HUES6 (cell line): ENCODE measurements around the gene IGFBP6.
A peak's percentile ranks its signal among the peaks of the same experiment; 100 is the strongest.

Experiments used
- H3K27ac ChIP-seq: 2 replicates; pipeline ENCODE4 v1.7.0; 2013; ENCODE audit warnings: low read depth, mild to moderate bottlenecking, low read length, inconsistent platforms
- H3K27me3 ChIP-seq: 2 replicates; pipeline ENCODE4 v1.6.1; 2013; ENCODE audit warnings: low read length; ENCODE audit not compliant: control insufficient read depth, insufficient read depth
- H3K36me3 ChIP-seq: 2 replicates; pipeline ENCODE4 v1.6.1; 2013; ENCODE audit warnings: low read length; ENCODE audit not compliant: control insufficient read depth, insufficient read depth
- H3K4me1 ChIP-seq: 2 replicates; pipeline ENCODE4 v1.6.1; 2013; ENCODE audit warnings: low read length; ENCODE audit not compliant: control insufficient read depth, insufficient read depth
- H3K4me3 ChIP-seq: 2 replicates; pipeline ENCODE4 v1.5.1; 2013; ENCODE audit warnings: low read depth, low read length
- H3K9ac ChIP-seq: one replicate; pipeline ENCODE4 v1.6.1; 2013; ENCODE audit warnings: mild to moderate bottlenecking, low read length
- H3K9me3 ChIP-seq: 2 replicates; pipeline ENCODE4 v1.6.1; 2013; ENCODE audit warnings: low read depth, low read length; ENCODE audit not compliant: control insufficient read depth, insufficient read depth

The IGFBP6 gene, protein sequence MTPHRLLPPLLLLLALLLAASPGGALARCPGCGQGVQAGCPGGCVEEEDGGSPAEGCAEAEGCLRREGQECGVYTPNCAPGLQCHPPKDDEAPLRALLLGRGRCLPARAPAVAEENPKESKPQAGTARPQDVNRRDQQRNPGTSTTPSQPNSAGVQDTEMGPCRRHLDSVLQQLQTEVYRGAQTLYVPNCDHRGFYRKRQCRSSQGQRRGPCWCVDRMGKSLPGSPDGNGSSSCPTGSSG

DNA sequence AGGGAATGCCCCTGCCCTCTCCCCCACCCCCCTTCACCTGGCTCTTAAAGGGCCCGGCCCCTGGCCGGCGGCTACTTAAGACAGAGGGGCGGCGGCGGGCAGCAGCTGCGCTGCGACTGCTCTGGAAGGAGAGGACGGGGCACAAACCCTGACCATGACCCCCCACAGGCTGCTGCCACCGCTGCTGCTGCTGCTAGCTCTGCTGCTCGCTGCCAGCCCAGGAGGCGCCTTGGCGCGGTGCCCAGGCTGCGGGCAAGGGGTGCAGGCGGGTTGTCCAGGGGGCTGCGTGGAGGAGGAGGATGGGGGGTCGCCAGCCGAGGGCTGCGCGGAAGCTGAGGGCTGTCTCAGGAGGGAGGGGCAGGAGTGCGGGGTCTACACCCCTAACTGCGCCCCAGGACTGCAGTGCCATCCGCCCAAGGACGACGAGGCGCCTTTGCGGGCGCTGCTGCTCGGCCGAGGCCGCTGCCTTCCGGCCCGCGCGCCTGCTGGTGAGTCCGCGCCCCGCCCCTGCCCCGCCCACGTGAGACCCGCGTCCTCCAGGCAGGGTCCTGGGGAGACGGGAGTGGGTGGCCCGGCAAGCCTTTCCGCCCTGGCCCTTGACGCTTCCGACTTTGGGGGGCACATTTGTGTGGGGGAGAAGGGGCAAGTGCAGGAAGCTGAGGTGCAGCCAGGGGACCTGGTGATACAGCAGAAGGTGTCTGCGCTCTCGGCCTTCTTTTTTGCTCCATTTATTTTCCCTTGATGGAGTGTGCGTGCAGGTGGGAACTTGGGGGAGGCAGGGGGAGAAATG lies at the start of gene IGFBP6:
TSS of gene IGFBP6 (plus strand) at position 104 of the 790 bp plus-strand sequence. CDS start at position 155, 51 bp downstream.
- Histone ChIP-seq H3K4me1 (peaks cover 20% of the 10 kb centered on the region), H3K4me3 (peak within 1 kb of the TSS; percentile 95), H3K27me3 (peaks cover 35% of the 10 kb centered on the region), H3K9ac (peak within 1 kb of the TSS; percentile 43), H3K27ac (no peak within 1 kb of the TSS), H3K36me3 (no peaks in the 10 kb centered on the region), H3K9me3 (no peaks in the 10 kb centered on the region)

DNA sequence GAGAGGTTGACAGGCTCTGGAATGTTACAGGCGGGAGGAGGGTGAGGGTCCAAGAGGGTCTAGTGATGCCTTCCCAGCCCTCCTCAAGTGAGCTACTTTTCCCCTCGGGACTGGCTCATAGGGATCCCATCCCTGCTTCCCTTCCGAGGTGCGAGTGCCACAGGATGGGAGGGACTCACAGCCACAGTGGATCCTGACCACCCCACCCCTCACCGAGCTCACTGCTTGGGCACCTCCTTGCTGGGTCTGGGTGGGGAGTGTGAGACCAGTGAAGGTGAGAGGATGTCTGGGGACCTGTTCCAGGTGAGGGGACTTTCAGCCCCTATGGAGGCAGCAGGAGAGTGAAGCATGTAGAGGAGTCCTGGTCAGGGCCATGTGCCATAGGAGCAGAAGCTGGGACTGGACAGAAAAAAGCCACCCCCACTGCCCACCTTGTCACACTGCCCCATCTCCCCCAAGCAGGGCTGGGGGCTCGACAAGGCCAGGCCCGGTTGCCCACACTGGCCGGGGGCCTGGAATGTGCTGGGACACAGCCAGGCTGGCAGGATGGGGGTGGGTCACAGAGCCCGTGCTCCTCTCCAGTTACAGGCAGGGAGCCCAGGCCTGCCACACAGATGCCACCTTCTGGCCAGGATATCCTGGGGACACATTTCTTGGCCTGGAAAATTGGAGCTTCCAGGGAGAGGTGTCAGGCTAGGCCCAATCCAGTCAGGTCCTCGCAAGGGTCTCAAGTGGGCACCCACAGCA lies 49.3 kb upstream of the IGFBP6 start:
- H3K36me3 ChIP-seq: peaks cover 7% of the 10 kb centered on the region; the same call in 1 of the 2 replicates
- H3K4me3 ChIP-seq: peak overlapping the region; percentile 50
- peaks cover 20% of the 10 kb centered on the region for H3K27me3 ChIP-seq
- H3K9ac ChIP-seq: peak overlapping the region; percentile 36
- no peak overlapping the region; the same call in 1 of the 2 replicates for H3K27ac ChIP-seq
- no peaks in the 10 kb centered on the region for H3K9me3 ChIP-seq
- H3K4me1 ChIP-seq: peaks cover 70% of the 10 kb centered on the region

DNA sequence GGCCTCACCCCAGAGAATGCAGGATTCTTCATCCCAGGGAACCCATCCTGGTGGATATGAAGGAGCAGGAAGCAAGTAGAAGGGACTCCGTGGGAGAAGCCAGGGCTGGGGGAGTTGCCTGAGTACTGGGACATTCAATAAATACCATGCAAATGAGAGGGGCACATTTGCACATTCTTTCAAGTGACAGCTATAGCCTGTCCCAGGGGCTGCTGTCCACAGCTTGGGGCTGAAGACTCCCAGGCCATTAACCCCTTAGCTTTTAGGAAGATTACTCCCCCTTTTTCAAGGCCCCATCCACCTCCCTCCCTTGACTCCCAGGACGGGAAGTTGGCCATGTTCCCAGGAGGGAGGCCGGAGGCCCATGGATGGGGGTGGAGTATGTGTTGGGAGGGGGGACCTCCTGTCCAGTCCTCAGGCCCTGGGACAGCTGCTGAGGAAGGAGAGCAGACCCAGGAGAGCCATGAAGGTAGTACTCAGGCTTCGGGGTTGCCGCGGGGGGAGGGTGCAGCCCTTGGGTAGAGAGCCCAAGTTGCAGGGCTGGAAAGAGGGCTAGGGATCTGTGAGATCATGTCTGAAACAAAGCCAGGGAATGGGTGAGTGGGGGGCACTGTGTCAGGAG lies 48.6 kb upstream of the IGFBP6 start:
- Histone ChIP-seq H3K4me3 (peak overlapping the region; percentile 50), H3K9me3 (no peaks in the 10 kb centered on the region), H3K36me3 (peaks cover 7% of the 10 kb centered on the region; the same call in 1 of the 2 replicates), H3K4me1 (peaks cover 73% of the 10 kb centered on the region), H3K9ac (peak overlapping the region; percentile 36), H3K27ac (no peak overlapping the region; the same call in 1 of the 2 replicates), H3K27me3 (peaks cover 20% of the 10 kb centered on the region)

DNA sequence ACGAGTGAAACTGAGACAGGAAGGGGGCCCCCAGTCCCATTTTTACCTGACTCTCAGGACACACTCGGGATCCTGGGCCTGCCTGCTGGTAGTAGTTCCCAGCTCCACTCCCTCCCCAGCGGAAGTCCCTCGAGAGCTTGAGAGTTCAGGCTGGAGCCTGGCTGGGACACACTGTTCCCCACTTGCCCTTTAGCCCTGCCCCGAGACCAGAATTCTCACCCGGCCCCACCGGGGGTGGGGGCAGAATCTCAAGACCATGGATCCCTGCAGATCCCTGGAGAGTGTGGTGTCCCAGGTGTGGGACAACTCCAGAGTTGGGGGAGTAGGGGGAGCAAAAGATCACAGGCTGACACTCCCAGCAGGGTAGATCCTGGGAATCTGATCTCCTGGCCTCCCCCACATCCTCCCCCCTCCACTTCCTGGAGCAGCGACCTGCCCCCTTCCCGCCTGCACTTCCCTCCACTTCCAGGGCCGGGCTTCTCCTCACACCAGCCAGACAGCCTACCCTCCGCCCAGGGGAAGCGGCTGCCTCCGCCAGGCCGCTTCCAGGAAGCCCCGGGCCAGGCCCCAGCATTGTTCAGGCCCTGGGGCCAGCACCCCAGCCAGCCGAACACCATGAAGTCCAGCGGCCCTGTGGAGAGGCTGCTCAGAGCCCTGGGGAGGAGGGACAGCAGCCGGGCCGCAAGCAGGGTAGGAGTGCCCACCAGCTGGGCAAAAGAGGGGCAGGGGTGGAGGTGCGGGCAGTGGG lies 47.7 kb upstream of the IGFBP6 start, which contains the start of gene TNS2:
TSS of gene TNS2 (plus strand) at position 495 of the 748 bp plus-strand sequence. CDS start at position 616, 121 bp downstream.
- peaks cover 13% of the 10 kb centered on the region for H3K27me3 ChIP-seq
- H3K9ac ChIP-seq: peak within 1 kb of the TSS; percentile 39
- no peak within 1 kb of the TSS; the same call in 1 of the 2 replicates for H3K27ac ChIP-seq
- H3K4me1 ChIP-seq: peaks cover 68% of the 10 kb centered on the region
- H3K9me3 ChIP-seq: no peaks in the 10 kb centered on the region
- H3K36me3 ChIP-seq: peaks cover 7% of the 10 kb centered on the region; the same call in 1 of the 2 replicates
- H3K4me3 ChIP-seq: peak within 1 kb of the TSS; percentile 50

DNA sequence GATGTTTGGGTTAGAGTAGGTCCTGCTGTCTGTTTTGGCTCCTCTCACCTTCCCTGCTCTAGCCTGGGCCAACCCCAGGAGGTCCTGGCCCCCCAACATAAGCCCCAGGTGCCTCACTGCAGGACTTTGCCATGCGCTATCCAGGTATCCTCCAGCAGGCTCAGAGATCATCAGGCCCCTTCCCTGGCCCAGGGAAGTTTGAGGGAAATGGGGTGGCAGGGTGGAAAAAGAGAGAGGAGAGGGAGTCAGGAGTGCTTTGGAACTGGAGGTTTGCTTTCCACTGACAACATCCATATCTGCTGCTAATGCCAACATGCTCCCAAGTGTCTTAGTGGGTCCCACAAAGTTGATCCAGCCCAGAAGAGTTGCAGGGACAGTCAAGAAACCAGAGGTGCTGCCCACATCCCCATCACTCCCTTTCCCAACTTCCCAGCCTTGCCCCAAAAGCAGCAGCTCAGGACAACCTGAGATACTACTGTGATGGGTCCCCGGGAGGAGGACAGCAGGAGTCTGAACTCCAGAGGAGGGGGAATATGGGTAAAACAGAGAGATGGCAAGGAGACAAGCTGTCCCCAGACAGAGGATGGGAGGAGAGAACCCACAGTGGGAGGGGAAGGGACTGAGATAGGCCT lies 46.9 kb upstream of the IGFBP6 start:
- peaks cover 5% of the 10 kb centered on the region; the same call in 1 of the 2 replicates for H3K27me3 ChIP-seq
- H3K9me3 ChIP-seq: no peaks in the 10 kb centered on the region
- peak overlapping the region; percentile 50 for H3K4me3 ChIP-seq
- peaks cover 61% of the 10 kb centered on the region for H3K4me1 ChIP-seq
- H3K36me3 ChIP-seq: peaks cover 7% of the 10 kb centered on the region; the same call in 1 of the 2 replicates
- H3K27ac ChIP-seq: no peak overlapping the region; the same call in 1 of the 2 replicates
- peak overlapping the region; percentile 39 for H3K9ac ChIP-seq

DNA sequence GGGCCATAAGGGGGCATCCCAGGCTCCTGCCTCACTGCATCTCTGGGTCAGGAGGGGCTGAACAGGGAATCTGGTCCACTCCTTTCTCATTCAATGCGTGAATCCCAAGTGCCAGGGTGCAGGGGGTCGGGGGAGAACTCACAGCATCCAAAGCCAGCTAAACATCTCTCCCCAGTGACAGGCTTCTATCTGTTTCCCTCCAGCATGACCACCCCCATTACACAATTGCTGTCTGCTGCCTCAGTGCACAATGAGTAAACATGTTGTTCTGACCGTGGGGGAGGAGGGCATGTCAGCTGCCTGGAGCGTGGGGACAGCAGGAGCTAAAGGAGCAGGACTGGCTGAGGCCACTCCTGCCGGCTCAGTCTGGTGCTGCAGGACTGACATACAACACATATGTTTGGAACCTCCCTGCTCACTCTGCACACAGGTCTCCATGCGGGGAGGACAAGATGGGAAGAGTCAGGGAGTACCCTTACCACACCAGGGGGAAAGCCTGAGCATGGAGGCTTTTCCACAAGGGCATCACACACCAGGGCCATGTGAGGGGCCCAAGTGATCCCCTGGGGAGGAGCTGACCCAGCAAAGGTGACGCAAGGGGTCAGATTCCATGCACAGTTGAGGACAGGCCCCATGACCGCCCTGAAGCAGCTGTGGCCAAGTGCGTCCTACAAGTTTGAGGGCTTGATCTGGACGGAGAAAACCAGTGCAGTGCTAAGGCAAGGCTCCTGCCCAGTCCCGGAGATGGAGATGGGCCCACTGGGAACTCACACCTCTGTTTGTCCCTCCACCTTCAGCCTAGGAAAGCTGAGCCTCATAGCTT lies 46.2 kb upstream of the IGFBP6 start:
- H3K4me3 ChIP-seq: no peak overlapping the region; the same call in 1 of the 2 replicates
- no peak overlapping the region for H3K27ac ChIP-seq
- no peak overlapping the region for H3K9ac ChIP-seq
- H3K27me3 ChIP-seq: no peaks in the 10 kb centered on the region
- peaks cover 54% of the 10 kb centered on the region for H3K4me1 ChIP-seq
- no peaks in the 10 kb centered on the region for H3K9me3 ChIP-seq
- peaks cover 7% of the 10 kb centered on the region; the same call in 1 of the 2 replicates for H3K36me3 ChIP-seq

DNA sequence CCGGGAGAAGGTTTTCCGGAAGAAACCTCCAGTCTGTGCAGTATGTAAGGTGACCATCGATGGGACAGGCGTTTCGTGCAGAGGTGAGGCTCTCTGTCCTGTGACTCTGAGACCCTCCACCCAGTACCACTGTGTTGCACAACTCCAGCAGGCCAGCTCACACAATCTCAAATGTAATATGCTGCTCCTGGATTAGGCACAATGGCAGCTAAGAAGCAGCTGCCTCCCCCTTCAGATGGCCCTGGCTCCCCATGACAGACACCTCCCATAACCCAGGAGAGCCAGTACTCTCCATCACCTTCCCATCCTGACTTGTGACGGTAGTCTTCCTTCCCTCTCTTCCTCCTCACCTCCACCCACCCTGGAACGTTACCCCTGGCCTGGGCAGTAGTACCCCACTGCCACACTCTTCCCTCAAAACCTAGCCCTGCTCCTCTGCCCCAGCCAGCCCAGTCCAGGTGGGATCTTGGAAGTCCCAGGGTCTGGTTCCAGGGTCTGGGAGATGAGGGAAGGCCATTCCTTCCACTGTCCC lies 45.5 kb upstream of the IGFBP6 start:
- peaks cover 7% of the 10 kb centered on the region; the same call in 1 of the 2 replicates for H3K36me3 ChIP-seq
- H3K27me3 ChIP-seq: no peaks in the 10 kb centered on the region
- peaks cover 54% of the 10 kb centered on the region for H3K4me1 ChIP-seq
- H3K9me3 ChIP-seq: no peaks in the 10 kb centered on the region
- H3K27ac ChIP-seq: no peak overlapping the region
- no peak overlapping the region for H3K9ac ChIP-seq
- no peak overlapping the region for H3K4me3 ChIP-seq

DNA sequence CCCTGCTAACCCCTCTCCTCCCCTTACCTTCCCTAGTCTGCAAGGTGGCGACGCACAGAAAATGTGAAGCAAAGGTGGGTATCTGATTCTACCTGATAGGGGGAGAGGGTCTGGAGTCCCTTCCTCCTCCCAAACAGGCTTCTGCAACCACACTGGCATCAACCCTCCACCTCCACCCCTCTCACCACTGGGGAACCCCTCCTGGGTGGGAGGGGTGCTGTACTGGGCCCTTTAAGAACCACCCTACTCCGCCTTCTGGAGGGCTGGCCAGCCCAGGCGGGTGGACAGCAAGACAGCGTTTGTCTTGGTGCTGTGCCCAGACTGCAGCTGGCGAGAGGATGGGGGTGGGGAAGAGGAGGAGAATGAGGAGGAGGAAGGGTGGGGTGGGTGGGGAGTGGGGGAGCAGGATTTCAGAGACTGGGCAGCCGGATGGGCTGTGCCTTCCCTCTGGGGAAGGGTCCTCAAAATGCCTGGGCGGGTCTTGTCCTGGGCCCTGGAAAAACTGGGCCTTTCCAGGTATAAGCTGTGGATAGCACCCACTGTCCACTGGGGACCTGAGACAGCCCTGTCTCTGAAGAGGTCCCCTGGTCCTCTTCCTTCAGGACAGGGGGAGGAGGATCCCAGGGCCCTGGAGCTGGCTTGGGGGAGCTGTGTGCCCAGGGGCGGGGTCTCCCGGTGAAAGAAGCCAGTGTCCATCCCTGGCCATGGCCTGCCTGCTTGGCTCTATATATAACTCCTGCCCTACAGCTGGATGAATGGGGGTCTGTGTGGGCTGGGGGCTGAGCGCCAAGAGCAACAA lies 44.8 kb upstream of the IGFBP6 start:
- Histone ChIP-seq H3K9ac (no peak overlapping the region), H3K4me1 (peaks cover 53% of the 10 kb centered on the region)

More for the DNA sequence above, 44.8 kb upstream of the IGFBP6 start:
- H3K27ac ChIP-seq: no peak overlapping the region
- H3K27me3 ChIP-seq: no peaks in the 10 kb centered on the region
- H3K36me3 ChIP-seq: peaks cover 7% of the 10 kb centered on the region; the same call in 1 of the 2 replicates
- H3K9me3 ChIP-seq: no peaks in the 10 kb centered on the region
- H3K4me3 ChIP-seq: no peak overlapping the region
